ENCODE data around the gene NIT1.

Gene NIT1

GRCh38 chr1:161117759-161118581 is at the start of gene NIT1, which contains the start of gene PFDN2:
NIT1 (plus strand) TSS chr1:161118105; CDS start chr1:161118177, 72 bp downstream.
PFDN2 (minus strand) TSS chr1:161118037; CDS start chr1:161118026, 11 bp downstream.
- Histone ChIP-seq H3K27me3 (ENCODE audit: insufficient read depth, low read depth, severe bottlenecking) (no peaks in the 10 kb centered on the region), H3K36me3 (peaks cover 65% of the 10 kb centered on the region), H3K27ac (peak within 1 kb of the TSS; percentile 84), H3K9me3 (ENCODE audit: severe bottlenecking) (no peaks in the 10 kb centered on the region), H3K4me3 (ENCODE audit: low read depth, low read length) (peak within 1 kb of the TSS; percentile 59)
- no peak for TF ChIP-seq CTCF (IDR thresholded peaks at IDR 0.05; ENCODE audit: low read depth, low read length)
- peak; percentile 93 for DNase-seq

GRCh38 chr1:161068306-161069234 is 49.3 kb upstream of the NIT1 start:
- no peaks in the 10 kb centered on the region for H3K27me3 ChIP-seq (ENCODE audit: insufficient read depth, low read depth, severe bottlenecking)
- no peak for TF ChIP-seq CTCF (IDR thresholded peaks at IDR 0.05; ENCODE audit: low read depth, low read length)
- no peaks in the 10 kb centered on the region for H3K36me3 ChIP-seq
- H3K4me3 ChIP-seq (ENCODE audit: low read depth, low read length): no peak overlapping the region
- H3K27ac ChIP-seq: no peak overlapping the region
- DNase-seq: no peak
- H3K9me3 ChIP-seq (ENCODE audit: severe bottlenecking): no peaks in the 10 kb centered on the region

GRCh38 chr1:161069241-161069640 is 48.7 kb upstream of the NIT1 start:
- no peaks in the 10 kb centered on the region for H3K36me3 ChIP-seq
- H3K4me3 ChIP-seq (ENCODE audit: low read depth, low read length): no peak overlapping the region
- no peak overlapping the region for H3K27ac ChIP-seq
- no peak for TF ChIP-seq CTCF (IDR thresholded peaks at IDR 0.05; ENCODE audit: low read depth, low read length)
- no peaks in the 10 kb centered on the region for H3K9me3 ChIP-seq (ENCODE audit: severe bottlenecking)
- no peak for DNase-seq
- no peaks in the 10 kb centered on the region for H3K27me3 ChIP-seq (ENCODE audit: insufficient read depth, low read depth, severe bottlenecking)

- no peak for DNase-seq
- Histone ChIP-seq H3K36me3 (no peaks in the 10 kb centered on the region), H3K27me3 (ENCODE audit: insufficient read depth, low read depth, severe bottlenecking) (no peaks in the 10 kb centered on the region), H3K9me3 (ENCODE audit: severe bottlenecking) (no peaks in the 10 kb centered on the region), H3K27ac (no peak within 1 kb of the TSS), H3K4me3 (ENCODE audit: low read depth, low read length) (no peak within 1 kb of the TSS)
- TF ChIP-seq CTCF (IDR thresholded peaks at IDR 0.05; ENCODE audit: low read depth, low read length): no peak
Observed at GRCh38 chr1:161069731-161070270, 48.1 kb upstream of the NIT1 start, which contains the start of gene ARHGAP30. ARHGAP30 (minus strand) TSS chr1:161069891; CDS start chr1:161069624, 267 bp downstream.

GRCh38 chr1:161070761-161071160 is 47.1 kb upstream of the NIT1 start:
- Histone ChIP-seq H3K27ac (no peak overlapping the region), H3K36me3 (no peaks in the 10 kb centered on the region), H3K27me3 (ENCODE audit: insufficient read depth, low read depth, severe bottlenecking) (no peaks in the 10 kb centered on the region), H3K4me3 (ENCODE audit: low read depth, low read length) (no peak overlapping the region), H3K9me3 (ENCODE audit: severe bottlenecking) (no peaks in the 10 kb centered on the region)
- TF ChIP-seq CTCF (IDR thresholded peaks at IDR 0.05; ENCODE audit: low read depth, low read length): no peak
- no peak for DNase-seq
